Activated CD4-positive, alpha-beta memory T cell treated with anti-CD3 and anti-CD28 coated beads for 36 hours (primary cell): Measurements from ENCODE around the gene REXO4. TPM values are rescaled to one million over a fixed set of nuclear protein-coding genes. Genes with fewer than 3 reads are reported as not detected.
"Not testable (repeated sequence)": the region's sequence is repeated elsewhere in the genome, so short reads cannot be mapped to it uniquely, and the experiment has no call there.

Experiments
- CTCF ChIA-PET: fragments of 350-600 bp; sonication (Branson Sonifier 250); formaldehyde crosslinking; loops from one replicate; lab custom pipeline; 2021; ENCODE audit warnings: antibody characterized with exemption, inconsistent platforms; lab: Charles Lee
- POLR2A ChIA-PET: fragments of 350-600 bp; sonication (Branson Sonifier 250); formaldehyde crosslinking; loops from one replicate; lab custom pipeline; 2021; ENCODE audit warnings: antibody characterized with exemption; lab: Charles Lee
- DNase-seq: peaks from one replicate; pipeline ENCODE4 v3.0.0-alpha.2; 2020
- H3K27ac Mint-ChIP-seq: one replicate; pipeline ENCODE4 v1.8.0; 2021; ENCODE audit warnings: mixed read lengths
- H3K27me3 Mint-ChIP-seq: one replicate; pipeline ENCODE4 v1.8.0; 2021; ENCODE audit warnings: mixed read lengths
- H3K36me3 Mint-ChIP-seq: one replicate; pipeline ENCODE4 v1.8.0; 2021; ENCODE audit warnings: mixed read lengths
- H3K4me1 Mint-ChIP-seq: one replicate; pipeline ENCODE4 v1.8.0; 2021; ENCODE audit warnings: low read depth, mixed read lengths
- H3K4me3 Mint-ChIP-seq: one replicate; pipeline ENCODE4 v1.8.0; 2021; ENCODE audit warnings: mild to moderate bottlenecking, mixed read lengths
- H3K9me3 Mint-ChIP-seq: one replicate; pipeline ENCODE4 v1.8.0; 2021; ENCODE audit warnings: mixed read lengths
- intact Hi-C: fragments of 100-400 bp; cut with micrococcal nuclease; formaldehyde crosslinking; loops from one replicate; pipeline ENCODE4 v1.15.1; 2023
- total RNA-seq, 2 experiments: library from RNA; stranded (reverse); gene quantifications; one replicate each; pipeline ENCODE4 v1.2.3, GENCODE V29; 2021

The REXO4 gene
- total RNA-seq, 2 experiments from 2014 or later = 24.2 to 26.3 TPM

- Mint-ChIP-seq H3K36me3 (no peaks in the 10 kb centered on the region), H3K27ac (no peak overlapping the region), H3K4me1 (no peaks in the 10 kb centered on the region), H3K27me3 (peaks cover 8% of the 10 kb centered on the region), H3K9me3 (no peaks in the 10 kb centered on the region), H3K4me3 (no peak overlapping the region)
- ChIA-PET CTCF (interaction anchor here (0.5 kb wide), 1 partner anchor 52 kb away, joined by 3 read pairs; no protein-coding TSS in a partner anchor), POLR2A (no interaction called here)
- DNase-seq = no peak
- intact Hi-C loops = no loop called here
Observed at GRCh38 chr9:133394687-133395271, 23.0 kb downstream of the REXO4 start.

- H3K27me3 Mint-ChIP-seq = peaks cover 10% of the 10 kb centered on the region
- H3K36me3 Mint-ChIP-seq = no peaks in the 10 kb centered on the region
- no peak overlapping the region for H3K4me3 Mint-ChIP-seq
- no peak for DNase-seq
- POLR2A ChIA-PET = no interaction called here
- no peaks in the 10 kb centered on the region for H3K9me3 Mint-ChIP-seq
- intact Hi-C loops = no loop called here
- no peaks in the 10 kb centered on the region for H3K4me1 Mint-ChIP-seq
- no peak overlapping the region for H3K27ac Mint-ChIP-seq
- CTCF ChIA-PET = no interaction called here
Observed at GRCh38 chr9:133393399-133393798, 24.4 kb downstream of the REXO4 start.

- DNase-seq, H3K27ac Mint-ChIP-seq: not testable (repeated sequence)
Observed at GRCh38 chr9:133392308-133392707, 25.5 kb downstream of the REXO4 start.

GRCh38 chr9:133391449-133391848, 26.4 kb downstream of the REXO4 start:
- H3K36me3 Mint-ChIP-seq, POLR2A ChIA-PET, CTCF ChIA-PET, H3K9me3 Mint-ChIP-seq, DNase-seq, H3K4me3 Mint-ChIP-seq, H3K27ac Mint-ChIP-seq, intact Hi-C loops, H3K4me1 Mint-ChIP-seq: not testable (repeated sequence)
- peaks cover 10% of the 10 kb centered on the region for H3K27me3 Mint-ChIP-seq

More at GRCh38 chr9:133392308-133392707, 25.5 kb downstream of the REXO4 start:
- H3K4me3 Mint-ChIP-seq, H3K36me3 Mint-ChIP-seq, intact Hi-C loops, POLR2A ChIA-PET, H3K4me1 Mint-ChIP-seq, H3K9me3 Mint-ChIP-seq, CTCF ChIA-PET: not testable (repeated sequence)
- peaks cover 10% of the 10 kb centered on the region for H3K27me3 Mint-ChIP-seq

- CTCF ChIA-PET = no interaction called here
- H3K27me3 Mint-ChIP-seq = peaks cover 10% of the 10 kb centered on the region
- POLR2A ChIA-PET = no interaction called here
- H3K4me3 Mint-ChIP-seq = no peak overlapping the region
- H3K36me3 Mint-ChIP-seq = no peaks in the 10 kb centered on the region
- intact Hi-C loops = no loop called here
- no peak for DNase-seq
- no peaks in the 10 kb centered on the region for H3K9me3 Mint-ChIP-seq
- no peak overlapping the region for H3K27ac Mint-ChIP-seq
- no peaks in the 10 kb centered on the region for H3K4me1 Mint-ChIP-seq
Observed at GRCh38 chr9:133390713-133391112, 27.1 kb downstream of the REXO4 start.

GRCh38 chr9:133389562-133389961, 28.2 kb downstream of the REXO4 start:
- Mint-ChIP-seq H3K27ac (no peak overlapping the region), H3K4me1 (no peaks in the 10 kb centered on the region), H3K9me3 (no peaks in the 10 kb centered on the region), H3K36me3 (no peaks in the 10 kb centered on the region), H3K4me3 (no peak overlapping the region), H3K27me3 (peaks cover 10% of the 10 kb centered on the region)
- DNase-seq = no peak
- intact Hi-C loops = no loop called here
- POLR2A ChIA-PET = interaction anchor here (0.6 kb wide), 1 partner anchor 427 kb away, joined by 3 read pairs; no protein-coding TSS in a partner anchor
- CTCF ChIA-PET = interaction anchor here (1.1 kb wide), 1 partner anchor 13 kb away, joined by 3 read pairs; the partner anchor contains the start of gene STKLD1

GRCh38 chr9:133389025-133389557, 28.7 kb downstream of the REXO4 start:
- no peak for DNase-seq
- CTCF ChIA-PET = no interaction called here
- Mint-ChIP-seq H3K4me3 (no peak overlapping the region), H3K27ac (no peak overlapping the region), H3K9me3 (no peaks in the 10 kb centered on the region), H3K36me3 (no peaks in the 10 kb centered on the region), H3K27me3 (peaks cover 10% of the 10 kb centered on the region), H3K4me1 (no peaks in the 10 kb centered on the region)
- POLR2A ChIA-PET = interaction anchor here (0.6 kb wide), 1 partner anchor 426 kb away, joined by 3 read pairs; no protein-coding TSS in a partner anchor
- intact Hi-C loops = no loop called here

- intact Hi-C loops = no loop called here
- Mint-ChIP-seq H3K27me3 (peaks cover 10% of the 10 kb centered on the region), H3K27ac (no peak overlapping the region), H3K36me3 (no peaks in the 10 kb centered on the region), H3K9me3 (no peaks in the 10 kb centered on the region), H3K4me3 (no peak overlapping the region), H3K4me1 (no peaks in the 10 kb centered on the region)
- ChIA-PET POLR2A (no interaction called here), CTCF (no interaction called here)
- DNase-seq = no peak
Observed at GRCh38 chr9:133387680-133388079, 30.1 kb downstream of the REXO4 start.

GRCh38 chr9:133386338-133386737, 31.5 kb downstream of the REXO4 start:
- ChIA-PET POLR2A (no interaction called here), CTCF (interaction anchor here (0.9 kb wide), 1 partner anchor 15 kb away, joined by 4 read pairs; no protein-coding TSS in a partner anchor)
- Mint-ChIP-seq H3K36me3 (no peaks in the 10 kb centered on the region), H3K27me3 (peaks cover 8% of the 10 kb centered on the region), H3K27ac (no peak overlapping the region), H3K4me1 (no peaks in the 10 kb centered on the region), H3K4me3 (no peak overlapping the region), H3K9me3 (no peaks in the 10 kb centered on the region)
- no peak for DNase-seq
- intact Hi-C loops = no loop called here

- no peak overlapping the region for H3K4me3 Mint-ChIP-seq
- no peak for DNase-seq
- ChIA-PET CTCF (no interaction called here), POLR2A (no interaction called here)
- H3K4me1 Mint-ChIP-seq = no peaks in the 10 kb centered on the region
- H3K27ac Mint-ChIP-seq = no peak overlapping the region
- intact Hi-C loops = no loop called here
- H3K36me3 Mint-ChIP-seq = no peaks in the 10 kb centered on the region
- H3K27me3 Mint-ChIP-seq = peaks cover 6% of the 10 kb centered on the region
- no peaks in the 10 kb centered on the region for H3K9me3 Mint-ChIP-seq
Observed at GRCh38 chr9:133385452-133385851, 32.4 kb downstream of the REXO4 start.

- ChIA-PET CTCF (interaction anchor here (0.8 kb wide), 1 partner anchor 11 kb away, joined by 3 read pairs; no protein-coding TSS in a partner anchor), POLR2A (no interaction called here)
- H3K4me3 Mint-ChIP-seq = no peak overlapping the region
- H3K9me3 Mint-ChIP-seq = no peaks in the 10 kb centered on the region
- no peak overlapping the region for H3K27ac Mint-ChIP-seq
- peaks cover 3% of the 10 kb centered on the region for H3K27me3 Mint-ChIP-seq
- no peaks in the 10 kb centered on the region for H3K4me1 Mint-ChIP-seq
- intact Hi-C loops = no loop called here
- no peak for DNase-seq
- H3K36me3 Mint-ChIP-seq = no peaks in the 10 kb centered on the region
Observed at GRCh38 chr9:133384736-133385321, 33.0 kb downstream of the REXO4 start.

GRCh38 chr9:133383438-133383837, 34.4 kb downstream of the REXO4 start:
- Mint-ChIP-seq H3K27ac (no peak overlapping the region), H3K9me3 (no peaks in the 10 kb centered on the region), H3K4me1 (no peaks in the 10 kb centered on the region), H3K36me3 (no peaks in the 10 kb centered on the region), H3K27me3 (no peaks in the 10 kb centered on the region), H3K4me3 (no peak overlapping the region)
- CTCF ChIA-PET = no interaction called here
- intact Hi-C loops = no loop called here
- no peak for DNase-seq
- POLR2A ChIA-PET = no interaction called here
